ENCODE results near the gene RABGGTA.

DNA sequence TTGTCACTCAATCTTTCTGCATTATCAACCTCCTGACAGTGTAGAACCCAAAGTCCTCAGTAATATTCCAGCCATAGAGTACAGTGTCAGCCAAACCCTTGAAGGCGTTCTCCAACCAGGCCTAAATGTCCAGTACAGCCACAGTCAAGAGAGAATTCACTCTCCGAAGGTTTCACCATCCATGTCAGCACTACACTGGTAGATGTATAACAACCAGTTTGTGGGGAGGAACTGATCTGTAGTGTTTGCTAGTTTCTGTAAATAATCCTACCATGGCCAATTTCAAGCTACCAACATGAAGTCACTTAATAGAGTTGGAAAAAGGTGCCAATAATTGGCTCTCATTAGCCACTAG, 55.1 kb downstream of the RABGGTA start:
- TF ChIP-seq, protein P1, sequence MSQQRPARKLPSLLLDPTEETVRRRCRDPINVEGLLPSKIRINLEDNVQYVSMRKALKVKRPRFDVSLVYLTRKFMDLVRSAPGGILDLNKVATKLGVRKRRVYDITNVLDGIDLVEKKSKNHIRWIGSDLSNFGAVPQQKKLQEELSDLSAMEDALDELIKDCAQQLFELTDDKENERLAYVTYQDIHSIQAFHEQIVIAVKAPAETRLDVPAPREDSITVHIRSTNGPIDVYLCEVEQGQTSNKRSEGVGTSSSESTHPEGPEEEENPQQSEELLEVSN (IDR thresholded peaks at IDR 0.05; ENCODE audit: borderline replicate concordance, low read depth) = no peak
- TF ChIP-seq, protein P2, sequence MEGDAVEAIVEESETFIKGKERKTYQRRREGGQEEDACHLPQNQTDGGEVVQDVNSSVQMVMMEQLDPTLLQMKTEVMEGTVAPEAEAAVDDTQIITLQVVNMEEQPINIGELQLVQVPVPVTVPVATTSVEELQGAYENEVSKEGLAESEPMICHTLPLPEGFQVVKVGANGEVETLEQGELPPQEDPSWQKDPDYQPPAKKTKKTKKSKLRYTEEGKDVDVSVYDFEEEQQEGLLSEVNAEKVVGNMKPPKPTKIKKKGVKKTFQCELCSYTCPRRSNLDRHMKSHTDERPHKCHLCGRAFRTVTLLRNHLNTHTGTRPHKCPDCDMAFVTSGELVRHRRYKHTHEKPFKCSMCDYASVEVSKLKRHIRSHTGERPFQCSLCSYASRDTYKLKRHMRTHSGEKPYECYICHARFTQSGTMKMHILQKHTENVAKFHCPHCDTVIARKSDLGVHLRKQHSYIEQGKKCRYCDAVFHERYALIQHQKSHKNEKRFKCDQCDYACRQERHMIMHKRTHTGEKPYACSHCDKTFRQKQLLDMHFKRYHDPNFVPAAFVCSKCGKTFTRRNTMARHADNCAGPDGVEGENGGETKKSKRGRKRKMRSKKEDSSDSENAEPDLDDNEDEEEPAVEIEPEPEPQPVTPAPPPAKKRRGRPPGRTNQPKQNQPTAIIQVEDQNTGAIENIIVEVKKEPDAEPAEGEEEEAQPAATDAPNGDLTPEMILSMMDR (IDR thresholded peaks at IDR 0.05) = no peak
- TF ChIP-seq EP300 (IDR thresholded peaks at IDR 0.05) = no peak
